HUDEP-2 (cell line): ENCODE results near the gene FOXO6.

Experiments
- DNase-seq, 76 experiments: peaks; one replicate each; lab custom pipeline; 2025; ENCODE audit not compliant: unreplicated experiment in 76 of 76; lab: John Stamatoyannopoulos, UW

The FOXO6 gene

DNA sequence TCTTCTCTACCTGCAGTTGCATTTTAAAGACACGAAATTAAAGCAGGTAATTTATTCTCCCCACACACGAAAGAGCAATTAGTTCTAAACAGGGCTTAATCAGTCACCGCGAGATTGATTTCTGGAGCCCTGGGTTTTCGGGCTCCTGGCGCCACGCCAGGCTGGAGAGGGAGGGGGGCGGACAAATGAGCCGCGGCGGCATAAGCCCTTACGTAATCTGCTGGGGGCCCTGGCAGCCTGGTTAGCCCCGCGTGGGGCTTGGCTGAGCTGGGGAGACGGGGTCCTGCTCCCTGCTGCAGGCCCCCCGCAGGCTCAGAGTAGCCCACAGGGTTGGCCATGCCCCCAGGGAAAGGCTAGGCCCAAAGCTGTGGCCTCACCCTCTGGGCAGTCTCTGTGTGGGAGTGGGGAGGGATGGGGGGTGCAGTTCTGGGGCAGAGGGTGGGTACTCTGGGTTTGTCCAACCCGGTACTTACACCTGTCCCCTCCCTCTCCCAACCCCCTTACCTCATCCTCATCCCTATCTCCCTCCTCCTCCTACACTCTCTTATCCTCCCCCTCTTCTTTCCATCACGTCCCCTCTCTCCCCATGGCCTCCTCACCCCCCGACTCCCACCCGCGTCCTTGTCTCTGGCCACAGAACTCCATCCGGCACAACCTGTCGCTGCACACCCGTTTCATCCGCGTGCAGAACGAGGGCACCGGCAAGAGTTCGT, 19.9 kb downstream of the FOXO6 start:
- DNase-seq: no peak

DNA sequence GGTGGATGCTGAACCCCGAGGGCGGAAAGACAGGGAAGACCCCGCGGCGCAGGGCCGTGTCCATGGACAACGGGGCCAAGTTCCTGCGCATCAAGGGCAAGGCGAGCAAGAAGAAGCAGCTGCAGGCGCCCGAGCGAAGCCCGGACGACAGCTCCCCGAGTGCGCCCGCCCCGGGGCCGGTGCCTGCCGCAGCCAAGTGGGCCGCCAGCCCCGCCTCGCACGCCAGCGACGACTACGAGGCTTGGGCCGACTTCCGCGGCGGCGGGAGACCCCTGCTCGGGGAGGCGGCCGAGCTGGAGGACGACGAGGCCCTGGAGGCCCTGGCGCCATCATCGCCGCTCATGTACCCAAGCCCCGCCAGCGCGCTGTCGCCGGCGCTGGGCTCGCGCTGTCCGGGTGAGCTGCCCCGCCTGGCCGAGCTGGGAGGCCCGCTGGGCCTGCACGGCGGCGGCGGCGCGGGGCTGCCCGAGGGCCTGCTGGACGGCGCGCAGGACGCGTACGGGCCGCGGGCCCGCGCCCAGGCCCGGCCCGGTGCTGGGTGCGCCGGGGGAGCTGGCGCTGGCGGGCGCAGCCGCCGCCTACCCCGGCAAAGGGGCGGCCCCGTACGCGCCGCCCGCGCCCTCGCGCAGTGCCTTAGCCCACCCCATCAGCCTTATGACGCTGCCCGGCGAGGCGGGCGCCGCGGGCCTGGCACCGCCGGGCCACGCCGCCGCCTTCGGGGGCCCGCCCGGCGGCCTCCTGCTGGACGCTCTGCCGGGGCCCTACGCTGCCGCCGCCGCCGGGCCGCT, 20.7 kb downstream of the FOXO6 start:
- no peak for DNase-seq

DNA sequence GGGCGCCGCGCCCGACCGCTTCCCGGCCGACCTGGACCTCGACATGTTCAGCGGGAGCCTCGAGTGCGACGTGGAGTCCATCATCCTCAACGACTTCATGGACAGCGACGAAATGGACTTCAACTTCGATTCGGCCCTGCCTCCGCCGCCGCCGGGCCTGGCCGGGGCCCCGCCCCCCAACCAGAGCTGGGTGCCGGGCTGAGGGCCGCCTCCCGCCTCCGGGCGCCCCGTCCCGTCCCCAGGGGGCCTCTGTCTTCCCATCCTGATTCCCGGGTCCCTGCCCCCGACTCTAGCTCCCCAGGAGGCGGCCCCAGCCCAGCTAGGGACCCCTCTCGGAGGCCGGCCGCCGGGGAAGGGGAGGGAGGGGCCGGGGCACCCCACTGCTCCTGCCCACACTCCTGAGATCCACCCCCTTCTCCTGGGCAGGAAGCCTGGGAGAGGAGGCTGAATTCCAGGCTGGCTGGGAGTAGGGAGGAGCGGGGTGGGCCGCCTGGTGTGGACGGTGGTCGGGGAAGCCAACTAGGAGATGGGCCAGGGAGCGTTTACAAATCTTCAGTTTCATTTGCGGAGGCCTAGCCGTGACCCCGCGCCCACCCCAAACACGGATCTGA, 21.4 kb downstream of the FOXO6 start:
- no peak for DNase-seq

DNA sequence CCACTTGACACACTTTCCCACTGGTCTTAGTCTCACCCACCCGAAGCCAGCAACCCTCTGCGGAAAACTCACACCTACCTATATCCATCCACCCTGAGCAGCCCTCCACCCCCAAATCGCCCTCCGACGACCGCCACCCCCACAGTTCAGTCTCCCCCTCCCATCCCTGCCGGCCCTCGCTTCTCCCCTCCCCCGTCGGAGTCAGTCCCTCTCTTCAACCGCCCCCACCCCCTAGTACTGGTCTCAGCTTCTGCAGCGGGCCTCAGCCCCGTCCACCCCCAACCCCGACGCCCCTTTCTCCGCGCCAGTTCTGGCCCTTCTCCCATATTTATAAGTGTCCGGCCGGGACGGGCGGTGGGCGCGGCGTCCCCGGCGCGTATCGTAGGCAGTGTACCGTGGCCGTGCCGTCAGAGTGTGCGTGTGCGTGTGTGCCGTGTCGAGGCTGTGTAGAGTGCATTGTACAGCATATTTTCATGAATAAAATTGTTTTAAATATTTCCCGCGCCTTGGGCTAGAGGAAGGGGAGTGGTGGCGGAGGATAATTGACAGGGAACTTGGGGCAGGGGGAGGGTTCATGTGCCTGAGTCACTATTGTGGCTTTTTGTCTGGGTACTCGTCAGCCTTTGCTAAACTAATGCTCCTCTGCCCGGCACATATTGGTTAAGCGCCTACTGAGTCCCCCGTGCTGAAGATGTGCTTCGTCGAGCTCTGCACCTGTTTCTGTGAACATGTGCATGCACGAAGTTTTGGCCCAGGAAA, 22.0 kb downstream of the FOXO6 start:
- DNase-seq: no peak

DNA sequence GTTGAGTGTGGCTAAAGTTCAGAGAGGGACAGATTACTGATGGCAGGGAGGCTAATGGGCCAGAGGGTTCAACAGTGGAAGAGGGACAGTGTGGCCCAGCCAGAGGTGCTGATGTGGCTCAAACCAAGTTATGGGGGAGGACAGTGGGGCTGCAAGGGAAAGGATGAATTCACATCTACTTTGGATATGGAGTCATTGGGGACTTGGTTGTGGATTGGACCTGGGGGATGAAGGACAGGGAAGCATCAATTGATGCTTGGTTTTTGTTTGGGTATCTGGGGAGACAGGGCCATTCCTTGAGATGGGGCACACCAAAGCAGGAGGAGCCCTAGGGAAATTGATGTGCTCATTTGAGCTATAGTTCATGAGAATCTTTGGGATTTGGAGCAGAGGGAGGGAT, 23.3 kb downstream of the FOXO6 start:
- DNase-seq: no peak

DNA sequence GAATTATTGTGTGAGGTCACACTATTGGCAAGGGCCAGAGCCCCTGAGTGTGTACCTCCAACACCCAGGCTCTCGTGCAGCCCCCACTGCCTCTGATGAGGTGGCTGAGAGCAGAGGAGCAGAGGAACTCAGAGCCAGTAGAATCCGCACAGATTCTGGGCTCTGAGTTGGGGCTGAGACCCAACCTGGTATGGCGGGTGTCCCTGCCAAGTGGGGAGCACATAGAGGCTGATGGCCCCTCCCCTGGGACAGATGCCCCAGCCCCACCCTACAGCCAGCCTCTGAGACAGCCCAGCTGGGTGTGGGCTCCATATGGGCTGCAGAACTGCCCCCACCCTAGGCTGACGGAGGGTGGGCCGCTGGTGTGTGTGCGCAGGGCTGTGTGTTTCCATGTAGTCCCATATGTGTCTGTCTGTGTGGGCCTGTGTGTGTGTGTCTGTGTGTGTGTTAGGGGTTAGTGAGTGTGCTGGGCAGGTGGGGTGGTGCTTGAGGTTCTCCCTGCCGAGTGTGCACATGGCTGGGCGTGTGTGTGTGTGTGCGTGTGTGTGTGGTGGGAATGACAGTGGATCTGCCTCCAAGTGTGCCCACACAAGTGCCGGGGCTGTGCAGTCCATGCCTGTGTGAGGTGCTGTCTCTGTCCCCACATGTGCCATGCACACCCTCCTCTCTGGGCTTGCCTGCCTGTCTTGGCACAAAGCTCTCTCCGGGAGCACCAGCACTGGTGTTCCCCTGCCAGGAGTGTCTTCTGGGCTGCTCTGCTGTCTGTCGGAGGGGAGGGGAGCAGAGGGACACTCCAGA, 24.4 kb downstream of the FOXO6 start:
- DNase-seq: no peak

DNA sequence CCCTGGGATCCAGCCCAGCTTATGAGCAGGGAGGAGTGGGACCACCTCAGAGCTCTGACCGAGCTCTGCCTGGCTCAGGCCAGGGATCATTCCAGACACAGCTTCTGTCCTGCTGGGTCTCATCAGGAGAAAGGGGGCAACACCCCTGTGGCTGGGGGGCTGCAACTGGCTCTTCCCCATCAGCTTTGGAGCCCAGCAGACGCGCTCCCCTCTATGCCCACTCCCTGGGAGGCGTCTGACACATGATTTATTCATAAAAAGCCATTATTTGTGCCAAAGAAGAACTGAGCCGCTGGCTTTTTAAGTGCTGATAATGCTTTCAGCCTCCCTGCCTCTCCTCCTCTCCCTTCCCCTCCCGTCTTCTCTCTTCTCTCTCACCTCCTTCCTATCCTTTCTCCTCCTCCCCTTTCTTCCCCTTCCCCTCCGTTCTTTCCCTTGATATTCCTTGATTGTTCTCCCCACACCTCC, 25.0 kb downstream of the FOXO6 start:
- DNase-seq: no peak

DNA sequence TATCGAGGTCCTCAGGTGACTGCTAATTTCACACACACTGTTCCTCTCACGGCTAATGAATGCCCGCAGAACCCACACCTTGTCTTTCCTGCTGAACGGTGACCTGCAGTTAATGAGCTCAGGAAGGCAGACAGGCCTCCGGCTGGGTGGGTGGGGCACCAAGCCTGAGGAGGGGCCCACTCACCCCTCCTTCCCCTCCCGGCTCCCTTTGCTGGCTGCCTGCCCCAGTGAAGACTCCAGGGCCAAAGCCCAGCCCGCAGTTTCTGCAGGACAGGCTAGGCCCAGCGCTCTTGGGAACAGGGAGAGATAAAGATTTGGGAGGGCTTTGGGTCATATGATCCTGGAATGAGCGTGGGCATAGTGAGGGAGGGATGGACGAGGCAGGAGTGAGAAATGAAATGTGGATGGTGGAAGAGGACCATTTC, 26.4 kb downstream of the FOXO6 start:
- no peak for DNase-seq

DNA sequence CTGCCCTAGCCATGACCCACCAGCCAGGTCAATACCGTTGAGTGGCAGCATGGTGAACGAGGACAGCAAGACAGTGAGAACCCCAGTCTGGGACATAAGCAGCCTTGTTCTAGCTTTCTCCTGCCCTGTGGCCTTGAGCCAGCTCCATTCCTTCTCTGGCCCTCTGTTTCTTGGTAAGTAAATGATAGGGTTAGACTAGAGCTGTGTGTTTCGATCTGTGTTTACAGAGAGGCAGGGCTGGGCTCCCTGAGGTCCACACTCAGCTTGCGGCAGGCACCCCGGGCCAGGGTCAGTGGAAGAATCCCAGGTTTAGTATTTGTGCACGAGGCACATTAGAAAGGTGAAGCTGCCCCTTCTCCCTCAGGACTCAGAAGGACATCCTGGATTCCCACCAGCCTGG, 27.3 kb downstream of the FOXO6 start:
- DNase-seq: no peak

DNA sequence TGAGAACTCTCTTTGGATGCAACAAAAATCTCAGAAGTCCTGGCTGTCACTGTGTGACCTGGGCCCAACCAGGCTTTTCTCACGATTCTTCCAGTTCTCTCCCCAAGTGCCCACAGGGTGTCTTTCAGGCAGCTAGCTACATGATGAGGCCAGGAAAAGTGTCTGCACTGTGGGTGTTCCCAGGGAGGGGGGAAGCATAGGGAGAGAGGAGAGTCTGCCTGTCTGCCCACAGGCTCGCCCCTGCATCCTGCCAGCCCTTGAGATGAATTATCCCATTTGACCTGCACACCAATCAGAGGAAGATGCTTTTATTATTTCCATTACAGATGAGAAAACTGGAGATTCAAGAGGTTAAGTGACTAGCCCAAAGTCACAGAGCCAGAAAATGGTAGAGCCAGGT, 27.8 kb downstream of the FOXO6 start:
- no peak for DNase-seq

DNA sequence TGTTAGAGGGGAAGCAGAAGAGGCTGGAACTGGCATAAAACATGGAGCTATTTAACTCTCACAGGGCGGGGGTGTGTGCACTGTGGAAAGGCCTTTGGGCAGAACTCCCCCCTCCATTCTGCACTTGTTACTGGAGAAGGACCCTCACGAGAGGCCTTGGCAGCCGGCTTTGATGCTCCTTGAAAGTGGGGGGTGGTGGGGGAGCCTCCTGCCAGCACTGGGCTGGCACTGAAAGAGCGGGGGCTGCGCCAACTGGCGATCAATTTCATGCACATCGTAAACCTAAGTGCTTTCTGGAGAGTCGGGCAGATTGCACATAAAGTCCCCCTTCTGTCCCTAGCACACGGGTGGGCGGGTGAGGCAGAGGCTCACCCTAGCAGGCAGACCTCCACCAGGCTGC, 28.9 kb downstream of the FOXO6 start:
- no peak for DNase-seq

DNA sequence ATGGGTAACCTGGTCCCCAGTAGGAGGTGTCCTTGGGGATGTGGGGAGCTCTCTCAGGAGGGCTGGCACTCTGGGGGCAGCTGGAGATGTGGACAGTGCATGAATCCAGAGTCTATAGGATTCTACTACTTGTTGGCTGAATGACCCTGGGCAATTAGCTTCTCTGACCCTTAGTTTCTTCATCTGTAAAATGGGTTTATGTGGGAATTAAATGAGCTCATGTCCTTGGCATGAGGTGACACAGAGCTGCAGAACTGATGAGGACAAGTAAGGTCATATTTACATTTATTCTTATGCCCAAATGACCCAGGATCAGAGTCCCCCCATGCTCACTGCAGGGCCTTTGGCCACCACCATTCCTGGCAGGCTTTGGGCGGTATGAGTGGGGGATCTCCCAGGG, 29.3 kb downstream of the FOXO6 start:
- no peak for DNase-seq

DNA sequence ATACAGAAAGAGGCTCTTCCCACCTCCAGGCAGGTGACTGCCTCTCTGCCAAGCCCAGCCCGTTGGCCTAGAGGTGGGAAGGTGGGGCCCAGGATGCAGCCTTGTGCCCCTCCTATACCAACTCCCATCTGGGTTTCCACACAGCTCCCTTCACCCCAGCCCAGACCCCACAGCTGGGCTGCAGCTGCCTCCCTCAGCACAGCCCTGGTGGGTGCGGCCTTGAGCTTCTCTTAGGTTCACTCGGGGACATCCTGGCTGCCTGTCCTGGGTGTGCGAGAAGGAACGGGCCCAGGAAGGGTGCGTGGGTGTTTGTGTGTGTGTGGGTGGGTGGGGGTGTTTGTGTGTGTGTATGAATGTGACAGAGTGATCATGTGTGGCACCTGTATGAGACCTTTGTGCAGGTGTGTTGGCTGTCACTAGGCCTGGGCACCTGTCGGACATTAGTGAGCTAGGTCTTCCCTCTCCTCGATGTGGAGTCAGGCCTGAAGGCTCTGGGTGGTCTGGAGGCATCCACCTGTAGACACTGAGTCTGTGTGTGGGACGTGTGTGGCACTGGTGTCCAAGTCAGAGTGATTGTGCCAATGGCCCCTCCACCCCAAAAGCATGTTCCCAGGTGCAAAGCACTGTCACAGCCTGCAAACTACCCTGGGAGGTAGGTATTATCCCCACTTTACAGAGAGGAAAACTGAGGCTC, 30.7 kb downstream of the FOXO6 start:
- no peak for DNase-seq

DNA sequence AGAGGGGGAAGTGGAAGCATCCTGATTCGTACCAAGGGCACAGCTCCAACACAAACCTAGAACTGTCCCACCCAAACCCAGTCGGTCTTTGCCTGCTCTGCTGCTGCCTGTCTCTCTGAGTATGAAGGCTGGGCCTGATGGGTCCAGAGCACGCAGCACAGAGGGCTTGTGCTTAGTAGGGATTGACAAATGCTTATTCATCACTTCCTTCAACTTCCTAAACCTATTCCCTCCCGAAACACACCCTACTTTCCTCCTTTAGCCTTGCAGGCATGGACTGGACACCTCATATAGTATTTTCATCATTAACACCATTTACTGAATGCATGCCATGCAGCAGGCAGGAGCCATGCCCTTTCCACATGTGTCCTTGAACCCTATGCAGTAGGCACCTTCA, 31.3 kb downstream of the FOXO6 start:
- DNase-seq: no peak

DNA sequence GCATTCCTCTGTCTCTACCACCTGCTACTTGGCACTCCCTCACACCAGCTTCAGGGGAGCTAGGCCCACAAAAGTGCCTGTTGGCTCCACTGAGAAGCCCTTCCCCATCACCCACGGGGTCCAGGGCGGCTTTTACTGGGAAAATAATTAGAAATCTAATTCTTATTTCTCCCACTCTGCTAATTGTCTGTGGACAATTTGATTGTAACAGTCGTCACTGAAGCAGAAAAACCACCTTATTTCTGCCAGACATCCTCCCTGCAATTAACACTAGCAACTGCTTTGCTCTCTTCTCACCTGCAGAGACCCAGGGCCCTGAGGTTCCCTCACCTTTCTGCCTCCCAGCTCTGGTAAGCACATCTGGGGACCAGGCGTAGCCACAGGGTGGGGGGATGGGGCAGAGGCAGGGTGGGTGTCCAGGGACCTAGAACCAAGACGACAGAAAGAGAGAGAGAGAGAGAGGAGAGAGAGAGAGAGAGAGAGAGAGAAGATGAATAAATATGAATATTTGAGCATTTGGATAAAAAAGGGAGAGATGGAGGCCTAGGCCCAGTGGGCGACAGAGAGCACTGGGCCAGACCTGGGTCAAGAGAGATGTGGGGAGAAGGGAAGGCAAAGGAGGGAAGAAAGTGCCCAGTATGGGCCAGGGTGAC, 32.6 kb downstream of the FOXO6 start:
- no peak for DNase-seq

DNA sequence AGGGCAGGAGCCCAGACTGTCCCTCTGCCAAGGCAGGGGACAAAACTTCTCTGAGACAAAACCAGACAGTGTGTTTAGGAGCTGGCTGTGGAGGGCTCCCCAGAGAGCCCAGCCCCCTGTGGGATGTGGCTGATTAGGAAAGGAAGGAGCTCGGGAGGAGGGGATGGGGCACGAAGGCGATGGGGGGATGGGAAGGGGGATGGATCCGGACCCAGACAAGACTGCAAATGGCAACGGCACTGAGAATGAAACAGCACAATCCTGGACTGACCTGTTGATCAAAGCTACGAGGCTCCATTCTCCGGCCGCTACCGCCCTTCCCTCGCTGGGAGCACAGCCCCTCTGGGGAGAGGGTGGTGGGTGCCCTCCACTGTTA, 33.1 kb downstream of the FOXO6 start:
- no peak for DNase-seq

DNA sequence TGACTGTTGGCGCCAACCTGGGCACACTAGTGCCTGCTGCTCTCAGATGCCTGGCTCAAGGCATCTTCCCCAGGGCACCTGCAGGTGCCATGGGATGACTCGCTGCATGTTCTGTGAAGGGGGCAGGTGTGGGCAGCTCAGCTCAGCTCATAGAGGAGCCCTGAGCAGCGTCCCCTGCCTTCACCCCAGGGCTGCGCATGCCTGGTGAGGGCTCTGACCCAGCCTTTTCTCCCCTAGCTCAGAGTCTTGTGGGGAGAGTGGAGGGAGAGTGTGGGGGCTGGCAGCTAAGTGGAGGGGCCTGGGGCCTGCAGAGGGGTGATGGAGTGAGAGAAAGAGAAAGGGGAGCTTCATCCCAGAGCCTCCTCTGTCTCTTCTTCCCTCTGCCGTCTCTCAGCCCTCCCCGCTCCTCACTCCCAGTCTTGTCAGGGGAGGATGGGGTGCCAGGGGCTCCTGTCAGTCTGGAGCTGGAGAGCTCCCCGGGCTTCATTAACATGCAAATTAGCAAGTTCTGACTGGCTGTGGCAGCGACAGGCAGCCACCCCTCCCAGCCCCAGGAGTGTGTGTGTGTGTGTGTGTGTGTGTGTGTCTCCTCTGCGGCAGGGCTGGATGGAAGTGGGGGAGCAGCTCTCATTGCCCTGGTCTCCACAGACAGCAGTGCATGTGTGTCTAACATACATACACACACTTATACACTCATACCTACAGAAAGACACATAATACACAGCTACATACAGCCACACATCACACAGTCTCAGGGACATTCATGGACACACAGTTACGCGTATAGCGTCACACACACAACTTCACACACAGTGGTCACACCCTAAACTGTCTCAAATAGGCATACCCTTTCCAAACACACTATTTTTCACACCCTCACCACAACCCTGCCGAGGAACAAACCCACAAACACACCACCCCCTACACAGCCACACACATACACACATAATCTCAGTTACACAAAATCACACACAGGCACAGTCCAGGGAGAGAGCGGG, 34.0 kb downstream of the FOXO6 start:
- no peak for DNase-seq

DNA sequence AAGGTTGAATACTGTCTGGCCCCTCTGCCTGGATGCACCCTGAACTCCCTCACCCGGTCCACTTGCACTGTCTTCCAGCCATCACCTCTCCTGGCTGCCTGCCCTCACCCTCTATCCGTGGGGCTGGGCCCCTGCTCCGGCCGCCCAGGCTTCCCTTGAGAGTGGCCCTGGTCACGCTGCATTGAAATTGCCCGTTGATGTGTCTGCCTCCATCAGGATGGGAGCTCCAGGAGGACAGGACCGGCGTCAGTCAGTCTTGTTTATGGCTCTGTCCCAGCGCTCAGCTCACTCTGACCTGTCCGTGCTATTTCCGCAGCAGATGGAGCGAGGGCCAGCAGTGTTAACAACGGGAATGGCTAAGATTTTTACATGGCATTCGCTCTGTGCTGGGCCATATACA, 34.9 kb downstream of the FOXO6 start:
- DNase-seq: no peak
